KMS-11 (cell line): ENCODE measurements around the gene ZFAND3.

Experiments
- H2AFZ ChIP-seq: fragments of 200-600 bp; sonication (generic); 2 replicates; pipeline ENCODE4 v1.6.1; 2016; ENCODE audit warnings: antibody characterized with exemption, mixed run types, low read depth
- H3K27ac ChIP-seq: fragments of 200-600 bp; sonication (generic); 2 replicates; pipeline ENCODE4 v1.6.1; 2016; ENCODE audit warnings: mild to moderate bottlenecking, mixed run types
- H3K27me3 ChIP-seq: fragments of 200-600 bp; sonication (generic); 2 replicates; pipeline ENCODE4 v1.6.1; 2017; ENCODE audit warnings: mild to moderate bottlenecking, low read depth, mixed run types, moderate library complexity; ENCODE audit not compliant: insufficient read depth
- H3K36me3 ChIP-seq: fragments of 200-600 bp; sonication (generic); 2 replicates; pipeline ENCODE4 v1.6.1; 2017; ENCODE audit warnings: mild to moderate bottlenecking, mixed run types; ENCODE audit not compliant: insufficient read depth
- H3K4me1 ChIP-seq: fragments of 200-600 bp; sonication (generic); 2 replicates; pipeline ENCODE4 v1.6.1; 2016; ENCODE audit warnings: mild to moderate bottlenecking, low read depth, mixed run types; ENCODE audit not compliant: poor library complexity, severe bottlenecking
- H3K4me2 ChIP-seq: fragments of 200-600 bp; sonication (generic); 2 replicates; pipeline ENCODE4 v1.7.0; 2016; ENCODE audit warnings: mild to moderate bottlenecking, mixed run types
- H3K4me3 ChIP-seq: fragments of 200-600 bp; sonication (generic); IDR thresholded peaks from 2 replicates; pipeline ENCODE4 v1.6.1; 2017; ENCODE audit warnings: low read depth, low read length, mixed read lengths; ENCODE audit not compliant: insufficient read depth
- H3K79me2 ChIP-seq: fragments of 200-600 bp; sonication (generic); 2 replicates; pipeline ENCODE4 v1.6.1; 2016; ENCODE audit warnings: low read depth, mixed run types; ENCODE audit not compliant: insufficient read depth
- H3K9ac ChIP-seq: fragments of 200-600 bp; sonication (generic); 2 replicates; pipeline ENCODE4 v1.6.1; 2016; ENCODE audit warnings: mild to moderate bottlenecking, mixed run types
- H4K20me1 ChIP-seq: fragments of 200-600 bp; sonication (generic); 2 replicates; pipeline ENCODE4 v1.6.1; 2016; ENCODE audit warnings: mild to moderate bottlenecking, mixed run types; ENCODE audit not compliant: insufficient read depth
- CTCF ChIP-seq: fragments of 200-600 bp; sonication (generic); conservative IDR thresholded peaks from 2 replicates; pipeline ENCODE4 v1.6.1; 2017; ENCODE audit warnings: low read depth, mild to moderate bottlenecking, antibody characterized with exemption, low read length, moderate library complexity, mixed read lengths

ZFAND3 gene

GRCh38 chr6:38012573-38012972, 193.0 kb downstream of the ZFAND3 start:
- H3K9ac ChIP-seq: no peak overlapping the region
- no peaks in the 10 kb centered on the region for H3K36me3 ChIP-seq
- no peak overlapping the region for H3K27ac ChIP-seq
- no peaks in the 10 kb centered on the region for H3K27me3 ChIP-seq
- H3K4me2 ChIP-seq: no peak overlapping the region
- no peaks in the 10 kb centered on the region for H4K20me1 ChIP-seq
- TF ChIP-seq CTCF: peak; percentile 72
- H3K4me1 ChIP-seq: no peaks in the 10 kb centered on the region
- H2AFZ ChIP-seq: no peak overlapping the region
- no peaks in the 10 kb centered on the region; the same call in 1 of the 2 replicates for H3K79me2 ChIP-seq
- no peak overlapping the region for H3K4me3 ChIP-seq

DNA sequence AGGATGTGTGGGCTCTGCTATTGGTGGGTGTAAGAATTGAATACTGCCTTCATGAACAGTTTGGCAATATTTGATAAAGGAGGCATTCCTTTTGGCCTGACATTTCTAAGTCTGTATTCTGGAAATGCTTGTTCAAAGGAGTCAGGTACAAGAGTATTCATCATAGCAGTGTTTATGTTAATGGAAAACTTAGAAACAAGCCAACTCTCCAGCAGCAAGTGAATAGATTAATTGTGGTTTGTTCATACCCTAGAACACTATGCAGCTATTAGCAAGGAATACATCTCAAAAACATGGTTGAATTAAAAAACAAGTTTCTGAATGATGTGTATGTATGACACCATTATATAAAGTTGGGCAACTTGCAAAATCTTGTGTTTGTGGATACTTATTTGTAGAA, 195.8 kb downstream of the ZFAND3 start:
- H3K4me1 ChIP-seq: no peaks in the 10 kb centered on the region
- H2AFZ ChIP-seq: no peak overlapping the region
- H4K20me1 ChIP-seq: no peaks in the 10 kb centered on the region
- no peak overlapping the region for H3K4me2 ChIP-seq
- H3K4me3 ChIP-seq: no peak overlapping the region
- no peaks in the 10 kb centered on the region; the same call in 1 of the 2 replicates for H3K79me2 ChIP-seq
- H3K36me3 ChIP-seq: no peaks in the 10 kb centered on the region
- H3K27ac ChIP-seq: no peak overlapping the region
- no peak overlapping the region for H3K9ac ChIP-seq
- no peaks in the 10 kb centered on the region for H3K27me3 ChIP-seq
- TF ChIP-seq CTCF: no peak

GRCh38 chr6:38016824-38017223, 197.3 kb downstream of the ZFAND3 start:
- Histone ChIP-seq H4K20me1 (no peaks in the 10 kb centered on the region), H3K27me3 (no peaks in the 10 kb centered on the region), H3K79me2 (no peaks in the 10 kb centered on the region; the same call in 1 of the 2 replicates), H3K4me2 (no peak overlapping the region), H2AFZ (no peak overlapping the region), H3K4me3 (no peak overlapping the region), H3K4me1 (no peaks in the 10 kb centered on the region), H3K27ac (no peak overlapping the region), H3K9ac (no peak overlapping the region), H3K36me3 (no peaks in the 10 kb centered on the region)
- no peak for TF ChIP-seq CTCF

DNA sequence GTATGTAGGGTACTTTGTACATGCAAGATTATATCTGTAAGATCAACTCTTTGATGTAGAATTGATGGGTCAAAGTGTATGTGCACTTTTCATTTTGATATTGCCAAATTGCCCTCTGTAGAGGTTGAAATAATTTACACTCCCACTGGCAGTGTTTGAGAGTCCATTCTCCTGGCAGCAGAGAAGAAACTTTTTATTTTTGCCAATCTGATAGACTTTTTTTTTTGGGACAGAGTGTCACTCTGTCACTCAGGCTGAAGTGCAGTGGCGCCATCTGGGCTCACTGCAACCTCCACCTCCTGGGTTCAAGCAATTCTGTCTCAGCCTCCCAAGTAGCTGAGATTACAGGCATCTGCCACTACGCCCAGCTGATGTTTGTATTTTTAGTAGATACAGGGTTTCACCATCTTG, 199.2 kb downstream of the ZFAND3 start:
- no peak for TF ChIP-seq CTCF
- H3K79me2 ChIP-seq: no peaks in the 10 kb centered on the region; the same call in 1 of the 2 replicates
- no peak overlapping the region for H2AFZ ChIP-seq
- H3K4me1 ChIP-seq: no peaks in the 10 kb centered on the region
- H4K20me1 ChIP-seq: no peaks in the 10 kb centered on the region
- H3K4me2 ChIP-seq: no peak overlapping the region
- H3K27me3 ChIP-seq: no peaks in the 10 kb centered on the region
- H3K9ac ChIP-seq: no peak overlapping the region
- H3K4me3 ChIP-seq: no peak overlapping the region
- no peak overlapping the region for H3K27ac ChIP-seq
- no peaks in the 10 kb centered on the region for H3K36me3 ChIP-seq

DNA sequence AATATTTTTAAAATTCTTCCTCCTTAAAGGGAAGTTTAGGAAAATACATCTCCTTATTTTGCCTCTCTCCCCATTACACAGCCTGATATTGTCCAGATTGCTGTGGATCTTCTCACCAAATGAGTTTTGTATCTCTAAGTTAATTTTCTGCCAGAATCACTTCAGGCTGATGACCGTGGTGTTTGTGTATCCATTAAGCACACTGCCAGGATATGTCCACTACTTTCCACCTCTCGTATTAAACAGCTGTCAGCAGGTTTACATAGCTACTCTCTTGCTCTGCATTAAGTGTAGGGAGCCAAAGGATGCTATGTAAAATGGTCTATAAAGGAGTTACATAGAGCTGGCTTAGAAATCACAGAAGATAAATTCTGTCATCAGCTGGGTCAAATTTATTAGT, 201.1 kb downstream of the ZFAND3 start:
- no peak overlapping the region for H3K4me3 ChIP-seq
- H3K36me3 ChIP-seq: no peaks in the 10 kb centered on the region
- H4K20me1 ChIP-seq: no peaks in the 10 kb centered on the region
- H2AFZ ChIP-seq: no peak overlapping the region
- H3K79me2 ChIP-seq: no peaks in the 10 kb centered on the region; the same call in 1 of the 2 replicates
- H3K27me3 ChIP-seq: no peaks in the 10 kb centered on the region
- H3K27ac ChIP-seq: no peak overlapping the region
- no peak for TF ChIP-seq CTCF
- no peak overlapping the region for H3K4me2 ChIP-seq
- no peak overlapping the region for H3K9ac ChIP-seq
- H3K4me1 ChIP-seq: no peaks in the 10 kb centered on the region
